Aorta (tissue), 5 donors: Measurements from ENCODE around the gene SLC16A14. TPM values are rescaled to one million over a fixed set of nuclear protein-coding genes. Genes with fewer than 3 reads are reported as not detected.

Experiments used
- ATAC-seq: fragments of 200-7000 bp; cut with Tn5 transposase; one replicate; pipeline ENCODE4 v1.9.1; 2022; ENCODE audit warnings: moderate library complexity; ENCODE audit not compliant: low FRiP score
- DNase-seq, 2 donors: peaks; one replicate each; pipeline ENCODE4 v3.0.0-alpha.2; 2020
- H3K27ac ChIP-seq, 2 donors: one replicate each; pipeline ENCODE4 v1.5.1; 2013; ENCODE audit warnings: low read length in 2 of 2, mild to moderate bottlenecking in 2 of 2, moderate library complexity in 2 of 2, control low read depth in 1 of 2, inconsistent platforms in 1 of 2, low read depth in 1 of 2
- H3K27me3 ChIP-seq, 2 donors: one replicate each; pipeline ENCODE4 v1.6.1; 2013; ENCODE audit warnings: control low read depth in 1 of 2, low read length in 1 of 2, mild to moderate bottlenecking in 1 of 2, moderate library complexity in 1 of 2; ENCODE audit not compliant: insufficient read depth in 2 of 2, control insufficient read depth in 1 of 2
- H3K36me3 ChIP-seq, 2 donors: one replicate each; pipeline ENCODE4 v1.6.1; 2013; ENCODE audit warnings: control low read depth in 1 of 2, low read length in 1 of 2, mild to moderate bottlenecking in 1 of 2; ENCODE audit not compliant: insufficient read depth in 2 of 2, control insufficient read depth in 1 of 2
- H3K4me1 ChIP-seq, 2 donors: one replicate each; pipeline ENCODE4 v1.6.1; 2013; ENCODE audit warnings: low read length in 2 of 2, control low read depth in 1 of 2, mild to moderate bottlenecking in 1 of 2, moderate library complexity in 1 of 2; ENCODE audit not compliant: insufficient read depth in 2 of 2, control insufficient read depth in 1 of 2
- H3K4me3 ChIP-seq, 2 donors: one replicate each; pipeline ENCODE4 v1.5.1; 2013; ENCODE audit warnings: low read length in 2 of 2, control low read depth in 1 of 2, mild to moderate bottlenecking in 1 of 2
- H3K9me3 ChIP-seq: one replicate; pipeline ENCODE4 v1.6.1; 2013; ENCODE audit warnings: mild to moderate bottlenecking, low read length; ENCODE audit not compliant: control insufficient read depth
- WGBS, 2 donors: extraction: QIAGEN DNeasy Blood & Tissue Kit; methylation state at CpG; one replicate each; pipeline ENCODE4 v1.1.7; 2013; 5-methylcytosine and 5-hydroxymethylcytosine counted together
- intact Hi-C, 2 donors: fragments of 100-400 bp; cut with DNase I; formaldehyde crosslinking; loops; one replicate each; pipeline versions ENCODE4 v1.14.2 to v1.15.0; 2022
- polyA plus RNA-seq, 2 donors: library from polyadenylated mRNA; stranded (reverse); fragments of 200-250 nt; gene quantifications; one replicate each; pipeline ENCODE4 v1.2.3, GENCODE V29; 2013
- total RNA-seq, 2 donors: library from RNA; stranded (reverse); fragmentation: NEBNext Ultra II Directional; extraction: Animal tissue kit (Norgen Biotek cat#: 25700); gene quantifications; one replicate each; pipeline ENCODE4 v1.2.1, GENCODE V29; 2021
- donor health status: healthy with polysubstance abuse.
- donor health status: Bipolar disorder and iron deficiency.
- donor health status: DM: no; HTN: no; CAD: no.
- donor health status: DM: no; HTN: no; CAD: no.
- donor health status: DM: yes; HTN: yes; CAD: no.

SLC16A14 gene
- total and polyA plus RNA-seq, 4 donors, result 0.13 to 6.0 (median 1.2) TPM

DNA sequence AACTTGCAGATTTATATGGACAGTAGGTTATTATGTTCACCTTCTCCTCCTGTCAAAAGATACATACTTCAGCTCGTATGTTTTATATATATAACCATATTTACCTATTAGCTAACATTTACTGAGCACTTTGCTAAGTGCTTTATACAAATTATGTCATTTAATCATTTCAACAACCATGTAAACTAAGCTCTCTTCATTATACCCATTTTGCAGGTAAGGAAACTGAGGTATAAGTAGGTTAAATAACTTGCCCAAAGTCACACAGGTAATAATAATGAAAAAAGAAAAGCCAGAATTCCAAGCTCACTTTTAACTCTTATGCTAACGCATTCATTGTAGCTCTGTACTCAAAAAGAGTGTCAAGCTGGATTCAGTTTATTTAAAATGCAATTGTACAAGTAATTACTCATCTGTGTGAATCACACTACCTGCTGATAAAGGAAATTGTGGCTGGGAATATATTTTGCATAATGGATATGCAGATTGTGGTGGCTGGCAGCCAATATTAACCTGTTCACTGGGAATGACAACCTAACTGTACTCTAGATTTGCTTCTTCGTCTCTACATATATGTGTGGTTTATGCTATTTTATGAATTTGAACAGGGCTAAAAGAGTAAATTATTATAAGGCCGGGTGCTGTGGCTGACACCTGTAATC, 20.6 kb downstream of the SLC16A14 start:
- ATAC-seq (no peak), DNase-seq (no peak)
- 90 to 96% methylated on average over 4 of the region's 4 CpGs for WGBS, 2 donors
- H3K4me1 ChIP-seq, result no peaks in the 10 kb centered on the region
- H3K27me3 ChIP-seq, result no peaks in the 10 kb centered on the region
- no peak overlapping the region for H3K27ac ChIP-seq
- no peaks in the 10 kb centered on the region for H3K9me3 ChIP-seq
- H3K4me3 ChIP-seq, result no peak overlapping the region
- intact Hi-C loops, result no loop called here
- H3K36me3 ChIP-seq, result peaks cover 0 to 4% of the 10 kb centered on the region in 2 donors

DNA sequence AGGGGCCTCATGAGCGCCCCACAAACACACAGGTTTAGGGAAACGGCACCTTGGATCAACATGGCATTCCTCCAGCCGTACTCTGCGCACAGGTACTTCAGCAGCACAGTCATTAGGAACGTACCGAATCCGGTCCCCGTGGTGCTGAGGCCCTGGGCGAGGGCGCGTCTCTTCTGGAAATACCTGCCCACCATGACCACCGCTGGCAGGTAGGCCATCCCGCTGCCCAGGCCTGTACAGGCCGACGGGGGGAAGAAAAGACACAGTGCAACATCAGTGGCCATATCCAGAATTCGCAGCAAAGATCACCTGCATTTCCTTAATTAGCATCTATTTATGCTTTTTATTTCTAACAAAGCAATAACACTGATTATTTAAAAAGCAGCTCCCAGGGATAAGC, 22.2 kb downstream of the SLC16A14 start:
- no peak for DNase-seq
- no peak for ATAC-seq
- 97 to 98% methylated on average over 16 of the region's 16 CpGs for WGBS, 2 donors
- peaks cover 0 to 4% of the 10 kb centered on the region in 2 donors for H3K36me3 ChIP-seq
- no peaks in the 10 kb centered on the region for H3K27me3 ChIP-seq
- H3K4me3 ChIP-seq, result no peak overlapping the region
- intact Hi-C loops, result no loop called here
- H3K27ac ChIP-seq, result no peak overlapping the region
- no peaks in the 10 kb centered on the region for H3K9me3 ChIP-seq
- no peaks in the 10 kb centered on the region for H3K4me1 ChIP-seq

DNA sequence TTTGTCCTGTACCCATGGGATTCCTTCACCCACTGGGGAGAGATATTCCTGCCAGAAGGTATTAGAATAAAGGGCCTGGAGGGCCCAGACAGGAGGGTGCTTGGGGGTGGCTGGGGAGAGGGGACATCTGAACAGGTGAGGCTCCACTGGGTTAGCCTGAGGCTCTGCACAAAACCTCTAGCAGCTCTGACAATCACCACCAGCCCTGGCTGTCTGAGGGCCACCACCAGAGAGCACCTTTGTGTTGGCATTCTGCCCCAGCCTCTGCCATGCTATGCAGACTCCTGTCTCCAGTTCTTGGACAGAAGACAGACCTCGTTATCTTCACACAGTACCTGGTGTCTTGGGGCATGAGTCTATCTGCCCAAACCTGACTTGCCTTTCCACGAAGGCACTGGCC, 25.3 kb downstream of the SLC16A14 start:
- Histone ChIP-seq H3K4me1 (no peaks in the 10 kb centered on the region), H3K9me3 (no peaks in the 10 kb centered on the region), H3K36me3 (peaks cover 0 to 4% of the 10 kb centered on the region in 2 donors), H3K4me3 (no peak overlapping the region), H3K27ac (no peak overlapping the region), H3K27me3 (no peaks in the 10 kb centered on the region)
- no peak for DNase-seq
- WGBS, 2 donors, result 95 to 97% methylated on average over 2 of the region's 2 CpGs
- intact Hi-C loops, result no loop called here
- no peak for ATAC-seq

DNA sequence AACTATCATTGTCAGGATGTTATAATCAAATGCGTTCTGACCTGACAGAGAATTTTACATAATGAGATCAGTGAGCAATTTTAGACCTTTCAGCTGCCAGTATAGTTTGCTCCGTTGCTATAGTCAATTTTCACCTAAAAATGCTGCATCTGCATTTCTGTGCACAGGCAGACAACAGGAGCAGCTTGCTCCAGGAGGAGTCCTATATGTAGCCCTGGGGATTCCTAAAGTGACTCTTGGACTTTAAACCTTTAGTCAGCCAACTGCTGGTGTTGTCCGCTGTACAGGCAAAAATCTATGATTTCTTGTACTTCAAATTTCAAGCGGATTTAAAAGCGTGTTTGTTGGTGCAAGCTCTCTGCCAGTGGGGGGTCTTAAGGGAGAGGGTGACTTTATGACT, 25.7 kb downstream of the SLC16A14 start:
- H3K4me3 ChIP-seq, result no peak overlapping the region
- peaks cover 0 to 4% of the 10 kb centered on the region in 2 donors for H3K36me3 ChIP-seq
- no peak for DNase-seq
- no peak overlapping the region for H3K27ac ChIP-seq
- intact Hi-C loops, result no loop called here
- H3K4me1 ChIP-seq, result no peaks in the 10 kb centered on the region
- no peak for ATAC-seq
- H3K9me3 ChIP-seq, result no peaks in the 10 kb centered on the region
- 79 to 98% methylated on average over 5 of the region's 5 CpGs for WGBS, 2 donors
- H3K27me3 ChIP-seq, result no peaks in the 10 kb centered on the region

DNA sequence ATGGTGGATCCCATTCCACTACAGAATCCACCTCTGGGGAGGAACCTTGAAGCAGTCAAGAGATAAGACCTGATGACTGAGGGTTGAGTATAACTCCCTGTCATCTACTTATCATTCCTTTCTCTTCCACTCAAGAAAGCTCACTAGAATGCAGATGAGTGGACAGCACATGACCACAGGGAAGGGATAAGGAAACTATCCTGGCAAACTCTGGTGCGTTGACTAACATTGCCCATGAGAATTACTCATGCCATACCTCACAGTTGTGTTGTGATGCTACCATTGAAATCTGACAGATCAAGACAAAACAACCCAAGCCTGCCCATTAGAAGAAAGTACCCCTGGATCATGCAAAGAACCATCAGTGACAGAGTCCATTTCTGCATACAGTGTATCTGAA, 26.5 kb downstream of the SLC16A14 start:
- intact Hi-C loops, result no loop called here
- DNase-seq, result no peak
- no peaks in the 10 kb centered on the region for H3K27me3 ChIP-seq
- WGBS, 2 donors, result 98 to 100% methylated on average over 1 of the region's 1 CpG
- no peak overlapping the region for H3K27ac ChIP-seq
- H3K4me3 ChIP-seq, result no peak overlapping the region
- H3K9me3 ChIP-seq, result no peaks in the 10 kb centered on the region
- no peaks in the 10 kb centered on the region for H3K4me1 ChIP-seq
- peaks cover 0 to 4% of the 10 kb centered on the region in 2 donors for H3K36me3 ChIP-seq
- ATAC-seq, result no peak

DNA sequence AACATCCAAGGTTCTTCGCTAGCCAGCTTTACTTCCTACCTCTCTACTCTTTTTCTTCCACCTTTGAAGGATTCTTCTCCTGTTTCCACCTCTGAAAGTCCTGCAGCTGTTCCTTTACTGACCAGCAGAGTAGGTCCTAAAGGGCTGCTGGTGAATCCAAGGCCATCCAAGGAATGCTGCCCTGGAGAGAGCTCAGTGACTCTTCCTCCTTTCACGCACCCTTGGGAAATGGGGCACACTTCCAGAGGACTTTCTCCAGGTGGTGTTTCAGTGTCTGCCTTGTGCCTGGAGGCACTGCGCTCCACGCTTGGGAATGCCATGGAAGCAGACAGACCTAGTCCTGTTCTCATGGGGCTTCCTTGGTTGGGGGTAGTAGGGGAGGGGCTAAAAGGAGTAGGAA, 45.4 kb downstream of the SLC16A14 start:
- H3K36me3 ChIP-seq, result no peaks in the 10 kb centered on the region
- no peaks in the 10 kb centered on the region for H3K27me3 ChIP-seq
- intact Hi-C loops, result no loop called here
- peaks cover 2% of the 10 kb centered on the region for H3K9me3 ChIP-seq
- no peak for ATAC-seq
- 97% methylated on average over 4 of the region's 4 CpGs for WGBS, 2 donors
- no peak overlapping the region for H3K27ac ChIP-seq
- H3K4me1 ChIP-seq, result no peaks in the 10 kb centered on the region
- DNase-seq, result no peak
- no peak overlapping the region for H3K4me3 ChIP-seq

DNA sequence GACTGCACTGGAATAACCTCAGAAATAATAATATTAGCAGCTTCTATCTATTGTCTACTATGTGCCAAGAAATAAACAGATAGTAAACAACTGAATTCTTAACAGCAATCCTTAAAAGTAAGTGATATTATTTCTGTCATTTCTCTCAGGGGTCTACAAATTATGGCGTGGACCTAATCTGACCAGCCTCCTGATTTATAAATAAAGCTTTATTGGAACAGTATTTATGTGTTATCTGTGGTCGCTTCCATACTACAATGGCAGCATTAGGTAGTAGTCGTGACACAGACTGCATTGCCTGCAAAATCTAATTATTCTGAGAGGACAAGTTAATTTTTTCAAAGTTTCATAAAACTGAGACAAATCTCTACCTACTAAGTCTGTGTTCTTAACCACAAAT, 49.0 kb downstream of the SLC16A14 start:
- Histone ChIP-seq H3K4me1 (no peaks in the 10 kb centered on the region), H3K27ac (no peak overlapping the region), H3K27me3 (no peaks in the 10 kb centered on the region), H3K4me3 (no peak overlapping the region), H3K9me3 (peaks cover 2% of the 10 kb centered on the region), H3K36me3 (no peaks in the 10 kb centered on the region)
- ATAC-seq (no peak), DNase-seq (no peak)
- 87 to 92% methylated on average over 3 of the region's 3 CpGs for WGBS, 2 donors
- intact Hi-C loops, result no loop called here

DNA sequence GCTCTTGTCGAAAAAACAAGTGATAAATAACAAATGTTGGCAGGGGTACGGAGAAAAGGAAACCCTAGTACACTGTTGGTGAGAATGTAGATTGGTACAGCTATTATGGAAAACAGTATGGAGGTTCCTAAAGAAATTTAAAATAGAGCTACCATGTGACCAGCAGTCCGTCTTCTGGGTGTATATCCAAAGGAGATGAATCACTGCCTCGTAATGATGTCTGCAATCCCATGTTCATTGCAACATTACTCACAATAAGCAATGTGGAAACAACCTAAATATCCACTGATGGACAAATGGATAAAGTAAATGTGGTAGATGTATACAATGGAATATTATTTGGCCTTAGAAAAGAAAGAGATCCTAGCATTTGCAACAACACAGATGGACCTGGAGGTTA, 50.6 kb downstream of the SLC16A14 start:
- ATAC-seq (no peak), DNase-seq (no peak)
- Histone ChIP-seq H3K4me1 (no peaks in the 10 kb centered on the region), H3K27ac (no peak overlapping the region), H3K4me3 (no peak overlapping the region), H3K36me3 (no peaks in the 10 kb centered on the region), H3K9me3 (peaks cover 2% of the 10 kb centered on the region), H3K27me3 (no peaks in the 10 kb centered on the region)
- intact Hi-C loops, result no loop called here
- 88 to 89% methylated on average over 4 of the region's 4 CpGs for WGBS, 2 donors

DNA sequence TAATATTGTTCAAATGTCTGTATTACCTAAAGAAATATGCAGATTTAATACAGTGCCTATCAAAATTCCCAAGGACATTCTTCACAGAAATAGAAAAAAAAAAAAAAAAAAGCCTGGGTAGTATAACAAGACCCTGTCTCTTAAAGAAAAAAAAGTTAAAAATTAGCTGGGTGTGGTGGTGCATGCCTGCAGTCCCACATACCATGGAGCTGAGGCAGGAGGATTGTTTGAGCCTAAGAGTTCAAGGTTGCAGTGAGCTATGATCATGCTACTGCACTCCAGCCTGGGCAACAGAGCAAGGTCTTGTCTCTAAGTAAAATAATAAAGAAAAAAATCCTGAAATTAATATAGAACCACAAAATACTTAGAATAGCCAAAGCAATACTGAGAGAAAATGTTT, 51.9 kb downstream of the SLC16A14 start:
- DNase-seq (no peak), ATAC-seq (no peak)
- intact Hi-C loops, result no loop called here
- no peaks in the 10 kb centered on the region for H3K36me3 ChIP-seq
- no peaks in the 10 kb centered on the region for H3K4me1 ChIP-seq
- no peaks in the 10 kb centered on the region for H3K27me3 ChIP-seq
- peaks cover 2% of the 10 kb centered on the region for H3K9me3 ChIP-seq
- no peak overlapping the region for H3K27ac ChIP-seq
- no peak overlapping the region for H3K4me3 ChIP-seq
